ENCODE measurements around the gene ERMP1.

The ERMP1 gene

DNA sequence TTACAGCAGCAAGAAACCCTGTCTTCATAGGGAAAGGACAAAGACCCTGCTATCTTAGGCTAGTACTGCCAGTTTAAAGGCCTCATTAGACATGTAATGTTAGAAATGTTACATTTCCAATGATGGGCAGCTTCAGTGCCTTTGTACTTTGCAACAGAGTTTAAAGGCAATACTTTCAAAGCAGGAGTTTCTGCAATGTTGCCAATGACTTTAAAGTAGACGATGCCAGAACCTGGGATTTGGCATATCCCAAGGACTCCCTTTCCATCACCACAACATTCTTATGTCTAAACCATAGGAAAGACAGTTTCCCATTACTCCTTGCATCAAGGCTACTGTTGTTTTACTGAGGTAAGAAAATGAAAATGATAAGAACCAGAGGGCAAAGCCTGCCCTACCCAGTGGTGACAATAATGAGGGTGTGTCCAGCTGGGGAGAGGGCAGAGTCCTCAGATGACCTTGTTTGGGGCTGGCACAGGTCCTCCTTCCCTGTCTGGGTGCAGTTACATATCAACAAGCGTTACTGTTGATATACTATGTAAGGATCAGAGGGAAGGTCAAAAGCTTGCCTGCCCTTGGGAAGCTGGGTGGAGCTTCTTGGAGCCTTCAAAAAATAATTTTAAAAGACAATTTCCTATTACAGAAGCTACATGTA, 30.3 kb upstream of the ERMP1 start:
- DNase-seq, result no peak
- Histone ChIP-seq H3K27me3 (ENCODE audit: insufficient read depth, low read length, poor library complexity) (no peaks in the 10 kb centered on the region), H3K4me3 (ENCODE audit: low read length) (no peak overlapping the region), H4K8ac (ENCODE audit: low read depth, low read length) (no peak overlapping the region), H3K79me1 (ENCODE audit: low read length) (no peaks in the 10 kb centered on the region), H3K4ac (ENCODE audit: low read depth, low read length) (no peak overlapping the region), H3K18ac (ENCODE audit: low read length) (no peak overlapping the region), H3K56ac (ENCODE audit: low read length) (no peak overlapping the region), H3K9ac (ENCODE audit: low read length) (no peak overlapping the region), H4K5ac (ENCODE audit: low read length) (no peak overlapping the region), H3K79me2 (ENCODE audit: control insufficient read depth, insufficient read depth, low read length) (no peaks in the 10 kb centered on the region), H2BK15ac (replicated peaks; ENCODE audit: low read depth) (no peak overlapping the region), H3K4me1 (ENCODE audit: control insufficient read depth, low read depth, low read length) (no peaks in the 10 kb centered on the region), H3K4me2 (ENCODE audit: low read length) (no peak overlapping the region), H3K36me3 (ENCODE audit: control insufficient read depth, insufficient read depth, low read length) (no peaks in the 10 kb centered on the region), H2BK5ac (ENCODE audit: low read length) (no peak overlapping the region), H2AK5ac (ENCODE audit: low read length) (no peak overlapping the region), H3K23ac (ENCODE audit: low read length) (no peak overlapping the region), H3K27ac (ENCODE audit: low read depth, low read length) (no peak overlapping the region), H2BK120ac (ENCODE audit: low read depth, low read length) (no peak overlapping the region)
- WGBS (ENCODE audit: extremely low coverage, insufficient coverage, low lambda C conversion rate), result no CpG with 5 or more reads among the region's 2 CpGs

GRCh38 chr9:5858833-5859232, 25.9 kb upstream of the ERMP1 start:
- H3K4me1 ChIP-seq (ENCODE audit: control insufficient read depth, low read depth, low read length), result no peaks in the 10 kb centered on the region
- H3K36me3 ChIP-seq (ENCODE audit: control insufficient read depth, insufficient read depth, low read length), result no peaks in the 10 kb centered on the region
- H3K79me2 ChIP-seq (ENCODE audit: control insufficient read depth, insufficient read depth, low read length), result no peaks in the 10 kb centered on the region
- H2AK5ac ChIP-seq (ENCODE audit: low read length), result no peak overlapping the region
- DNase-seq, result no peak
- H2BK15ac ChIP-seq (replicated peaks; ENCODE audit: low read depth), result no peak overlapping the region
- no peak overlapping the region for H2BK120ac ChIP-seq (ENCODE audit: low read depth, low read length)
- H3K27ac ChIP-seq (ENCODE audit: low read depth, low read length), result no peak overlapping the region
- H2BK5ac ChIP-seq (ENCODE audit: low read length), result no peak overlapping the region
- no peak overlapping the region for H3K4me3 ChIP-seq (ENCODE audit: low read length)
- no peaks in the 10 kb centered on the region for H3K79me1 ChIP-seq (ENCODE audit: low read length)
- H4K5ac ChIP-seq (ENCODE audit: low read length), result no peak overlapping the region
- no peak overlapping the region for H4K8ac ChIP-seq (ENCODE audit: low read depth, low read length)
- no peak overlapping the region for H3K56ac ChIP-seq (ENCODE audit: low read length)
- H3K4me2 ChIP-seq (ENCODE audit: low read length), result no peak overlapping the region
- WGBS (ENCODE audit: extremely low coverage, insufficient coverage, low lambda C conversion rate), result no CpG with 5 or more reads among the region's 3 CpGs
- no peak overlapping the region for H3K4ac ChIP-seq (ENCODE audit: low read depth, low read length)
- H3K9ac ChIP-seq (ENCODE audit: low read length), result no peak overlapping the region
- no peak overlapping the region for H3K18ac ChIP-seq (ENCODE audit: low read length)
- no peak overlapping the region for H3K23ac ChIP-seq (ENCODE audit: low read length)
- H3K27me3 ChIP-seq (ENCODE audit: insufficient read depth, low read length, poor library complexity), result no peaks in the 10 kb centered on the region

GRCh38 chr9:5857928-5858327, 25.0 kb upstream of the ERMP1 start:
- H3K36me3 ChIP-seq (ENCODE audit: control insufficient read depth, insufficient read depth, low read length), result no peaks in the 10 kb centered on the region
- H3K9ac ChIP-seq (ENCODE audit: low read length), result no peak overlapping the region
- no peak for DNase-seq
- no peak overlapping the region for H3K56ac ChIP-seq (ENCODE audit: low read length)
- no peaks in the 10 kb centered on the region for H3K4me1 ChIP-seq (ENCODE audit: control insufficient read depth, low read depth, low read length)
- H2AK5ac ChIP-seq (ENCODE audit: low read length), result no peak overlapping the region
- no peak overlapping the region for H4K5ac ChIP-seq (ENCODE audit: low read length)
- no peak overlapping the region for H3K23ac ChIP-seq (ENCODE audit: low read length)
- H3K4me3 ChIP-seq (ENCODE audit: low read length), result no peak overlapping the region
- no peak overlapping the region for H3K18ac ChIP-seq (ENCODE audit: low read length)
- no peak overlapping the region for H2BK5ac ChIP-seq (ENCODE audit: low read length)
- H3K27me3 ChIP-seq (ENCODE audit: insufficient read depth, low read length, poor library complexity), result no peaks in the 10 kb centered on the region
- H3K79me2 ChIP-seq (ENCODE audit: control insufficient read depth, insufficient read depth, low read length), result no peaks in the 10 kb centered on the region
- H2BK15ac ChIP-seq (replicated peaks; ENCODE audit: low read depth), result no peak overlapping the region
- H2BK120ac ChIP-seq (ENCODE audit: low read depth, low read length), result no peak overlapping the region
- no peak overlapping the region for H3K27ac ChIP-seq (ENCODE audit: low read depth, low read length)
- no peak overlapping the region for H3K4ac ChIP-seq (ENCODE audit: low read depth, low read length)
- no peak overlapping the region for H4K8ac ChIP-seq (ENCODE audit: low read depth, low read length)
- H3K79me1 ChIP-seq (ENCODE audit: low read length), result no peaks in the 10 kb centered on the region
- no peak overlapping the region for H3K4me2 ChIP-seq (ENCODE audit: low read length)

GRCh38 chr9:5854063-5854790, 21.3 kb upstream of the ERMP1 start:
- DNase-seq, result no peak
- Histone ChIP-seq H2BK120ac (ENCODE audit: low read depth, low read length) (no peak overlapping the region), H2BK15ac (replicated peaks; ENCODE audit: low read depth) (no peak overlapping the region), H3K56ac (ENCODE audit: low read length) (no peak overlapping the region), H2AK5ac (ENCODE audit: low read length) (no peak overlapping the region), H3K79me1 (ENCODE audit: low read length) (no peaks in the 10 kb centered on the region), H3K9ac (ENCODE audit: low read length) (no peak overlapping the region), H2BK5ac (ENCODE audit: low read length) (no peak overlapping the region), H4K5ac (ENCODE audit: low read length) (no peak overlapping the region), H3K36me3 (ENCODE audit: control insufficient read depth, insufficient read depth, low read length) (no peaks in the 10 kb centered on the region), H3K79me2 (ENCODE audit: control insufficient read depth, insufficient read depth, low read length) (no peaks in the 10 kb centered on the region), H3K23ac (ENCODE audit: low read length) (no peak overlapping the region), H3K4ac (ENCODE audit: low read depth, low read length) (no peak overlapping the region), H3K27ac (ENCODE audit: low read depth, low read length) (no peak overlapping the region), H3K4me3 (ENCODE audit: low read length) (no peak overlapping the region), H3K18ac (ENCODE audit: low read length) (no peak overlapping the region), H3K27me3 (ENCODE audit: insufficient read depth, low read length, poor library complexity) (no peaks in the 10 kb centered on the region), H3K4me2 (ENCODE audit: low read length) (no peak overlapping the region), H4K8ac (ENCODE audit: low read depth, low read length) (no peak overlapping the region), H3K4me1 (ENCODE audit: control insufficient read depth, low read depth, low read length) (no peaks in the 10 kb centered on the region)
- WGBS (ENCODE audit: extremely low coverage, insufficient coverage, low lambda C conversion rate), result no CpG with 5 or more reads among the region's 4 CpGs

DNA sequence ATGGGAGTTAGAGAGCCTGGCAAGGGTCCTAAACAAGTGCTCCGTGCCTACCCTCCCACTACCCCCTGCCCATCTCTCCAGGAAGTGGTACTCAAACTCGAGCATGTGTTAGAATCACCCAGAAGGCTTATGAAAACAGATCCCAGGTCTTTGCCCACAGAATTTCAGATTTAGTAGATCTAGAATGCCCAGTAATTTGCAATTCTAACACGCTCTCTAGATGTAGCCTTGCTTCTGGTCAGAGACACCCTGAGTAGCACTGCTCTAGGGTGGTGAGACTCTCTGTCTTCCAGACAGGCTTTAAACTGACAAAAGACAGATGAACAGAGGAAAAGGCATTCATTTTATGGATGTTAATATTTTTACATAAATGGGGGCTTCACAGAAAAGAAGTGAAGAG, 20.7 kb upstream of the ERMP1 start:
- no peaks in the 10 kb centered on the region for H3K79me2 ChIP-seq (ENCODE audit: control insufficient read depth, insufficient read depth, low read length)
- H3K4me3 ChIP-seq (ENCODE audit: low read length), result no peak overlapping the region
- no peak overlapping the region for H2AK5ac ChIP-seq (ENCODE audit: low read length)
- no peak overlapping the region for H3K27ac ChIP-seq (ENCODE audit: low read depth, low read length)
- H4K8ac ChIP-seq (ENCODE audit: low read depth, low read length), result no peak overlapping the region
- no peak overlapping the region for H3K4ac ChIP-seq (ENCODE audit: low read depth, low read length)
- no CpG with 5 or more reads among the region's 3 CpGs for WGBS (ENCODE audit: extremely low coverage, insufficient coverage, low lambda C conversion rate)
- no peak for DNase-seq
- H3K27me3 ChIP-seq (ENCODE audit: insufficient read depth, low read length, poor library complexity), result no peaks in the 10 kb centered on the region
- H3K56ac ChIP-seq (ENCODE audit: low read length), result no peak overlapping the region
- no peaks in the 10 kb centered on the region for H3K4me1 ChIP-seq (ENCODE audit: control insufficient read depth, low read depth, low read length)
- no peak overlapping the region for H2BK120ac ChIP-seq (ENCODE audit: low read depth, low read length)
- no peaks in the 10 kb centered on the region for H3K36me3 ChIP-seq (ENCODE audit: control insufficient read depth, insufficient read depth, low read length)
- no peak overlapping the region for H3K18ac ChIP-seq (ENCODE audit: low read length)
- no peaks in the 10 kb centered on the region for H3K79me1 ChIP-seq (ENCODE audit: low read length)
- H2BK15ac ChIP-seq (replicated peaks; ENCODE audit: low read depth), result no peak overlapping the region
- no peak overlapping the region for H3K23ac ChIP-seq (ENCODE audit: low read length)
- H3K9ac ChIP-seq (ENCODE audit: low read length), result no peak overlapping the region
- no peak overlapping the region for H2BK5ac ChIP-seq (ENCODE audit: low read length)
- H3K4me2 ChIP-seq (ENCODE audit: low read length), result no peak overlapping the region
- no peak overlapping the region for H4K5ac ChIP-seq (ENCODE audit: low read length)

DNA sequence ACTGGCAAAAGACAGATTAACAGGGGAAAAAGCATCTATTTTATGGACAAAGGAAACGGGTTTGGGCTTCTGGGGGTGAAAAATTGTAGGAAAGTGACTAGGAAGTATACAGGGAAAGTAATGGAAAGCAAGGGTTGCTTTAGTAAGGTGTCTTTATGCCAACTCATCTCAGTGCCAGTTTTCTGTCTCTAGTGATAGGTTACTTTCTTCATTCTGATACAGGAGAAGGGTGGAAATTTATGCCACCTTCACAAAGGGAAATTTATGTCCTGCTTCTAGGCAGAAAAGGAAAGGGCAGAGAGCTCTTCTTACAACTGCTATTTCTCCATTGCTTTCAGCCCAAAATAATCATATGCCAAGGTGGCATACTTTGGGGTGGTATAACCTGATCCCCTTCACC, 20.1 kb upstream of the ERMP1 start:
- no peak overlapping the region for H2BK15ac ChIP-seq (replicated peaks; ENCODE audit: low read depth)
- DNase-seq, result no peak
- H4K8ac ChIP-seq (ENCODE audit: low read depth, low read length), result no peak overlapping the region
- H3K27me3 ChIP-seq (ENCODE audit: insufficient read depth, low read length, poor library complexity), result no peaks in the 10 kb centered on the region
- no peak overlapping the region for H3K18ac ChIP-seq (ENCODE audit: low read length)
- H3K56ac ChIP-seq (ENCODE audit: low read length), result no peak overlapping the region
- no CpG with 5 or more reads among the region's 1 CpG for WGBS (ENCODE audit: extremely low coverage, insufficient coverage, low lambda C conversion rate)
- H2BK5ac ChIP-seq (ENCODE audit: low read length), result no peak overlapping the region
- no peak overlapping the region for H3K4ac ChIP-seq (ENCODE audit: low read depth, low read length)
- H3K23ac ChIP-seq (ENCODE audit: low read length), result no peak overlapping the region
- H3K36me3 ChIP-seq (ENCODE audit: control insufficient read depth, insufficient read depth, low read length), result no peaks in the 10 kb centered on the region
- H3K79me2 ChIP-seq (ENCODE audit: control insufficient read depth, insufficient read depth, low read length), result no peaks in the 10 kb centered on the region
- no peak overlapping the region for H3K4me2 ChIP-seq (ENCODE audit: low read length)
- no peak overlapping the region for H2BK120ac ChIP-seq (ENCODE audit: low read depth, low read length)
- no peak overlapping the region for H4K5ac ChIP-seq (ENCODE audit: low read length)
- no peaks in the 10 kb centered on the region for H3K4me1 ChIP-seq (ENCODE audit: control insufficient read depth, low read depth, low read length)
- no peak overlapping the region for H3K4me3 ChIP-seq (ENCODE audit: low read length)
- H3K79me1 ChIP-seq (ENCODE audit: low read length), result no peaks in the 10 kb centered on the region
- H3K27ac ChIP-seq (ENCODE audit: low read depth, low read length), result no peak overlapping the region
- no peak overlapping the region for H3K9ac ChIP-seq (ENCODE audit: low read length)
- H2AK5ac ChIP-seq (ENCODE audit: low read length), result no peak overlapping the region

All from mesendoderm (in vitro differentiated cells).